ENCODE measurements around the gene LFNG.

GRCh38 chr7:2471396-2471795, 48.2 kb upstream of the LFNG start:
- TF ChIP-seq EZH2 (IDR thresholded peaks at IDR 0.05), result no peak
- TF ChIP-seq CTCF (IDR thresholded peaks at IDR 0.05), result no peak

Data from neural progenitor cell (in vitro differentiated cells).